Measurements from ENCODE around the gene CRBN. TPM values are rescaled to one million over a fixed set of nuclear protein-coding genes. Genes with fewer than 3 reads are reported as not detected.

CRBN gene
- polyA plus RNA-seq, 1 donor from 2014 or later, result 131 TPM

GRCh38 chr3:3129579-3129978 is 49.9 kb downstream of the CRBN start:
- peaks cover 3% of the 10 kb centered on the region for H3F3A ChIP-seq (ENCODE audit: insufficient read depth, low read length, poor library complexity, severe bottlenecking)
- H3K27ac ChIP-seq (ENCODE audit: low read length), result no peak overlapping the region
- H3K9ac ChIP-seq (ENCODE audit: low read length), result no peak overlapping the region
- H3K36me3 ChIP-seq (ENCODE audit: insufficient read depth, low read length), result no peaks in the 10 kb centered on the region
- H3K27me3 ChIP-seq (ENCODE audit: insufficient read depth, low read depth, low read length), result no peaks in the 10 kb centered on the region
- H3K4me2 ChIP-seq (ENCODE audit: low read length), result no peak overlapping the region
- no peaks in the 10 kb centered on the region for H3K9me3 ChIP-seq (ENCODE audit: low read length)
- peaks cover 10% of the 10 kb centered on the region for H3K79me2 ChIP-seq (replicated peaks; ENCODE audit: insufficient read depth, low read length)
- no peak for TF ChIP-seq POLR2AphosphoS5 (IDR thresholded peaks at IDR 0.05)
- no peak for TF ChIP-seq TAF1 (IDR thresholded peaks at IDR 0.05; ENCODE audit: low read depth)
- H3K4me3 ChIP-seq (ENCODE audit: low read length), result no peak overlapping the region
- H4K20me1 ChIP-seq (ENCODE audit: insufficient read depth), result no peaks in the 10 kb centered on the region
- no peak overlapping the region for H2AFZ ChIP-seq (ENCODE audit: low read depth, low read length)
- no peaks in the 10 kb centered on the region for H3K9me2 ChIP-seq (ENCODE audit: insufficient read depth, low read length)

- H3K9me2 ChIP-seq (ENCODE audit: insufficient read depth, low read length), result no peaks in the 10 kb centered on the region
- no peaks in the 10 kb centered on the region for H3K9me3 ChIP-seq (ENCODE audit: low read length)
- H3K4me3 ChIP-seq (ENCODE audit: low read length), result peak overlapping the region; percentile 99
- H3K36me3 ChIP-seq (ENCODE audit: insufficient read depth, low read length), result no peaks in the 10 kb centered on the region
- peak overlapping the region; percentile 89 for H3K27ac ChIP-seq (ENCODE audit: low read length)
- H3K27me3 ChIP-seq (ENCODE audit: insufficient read depth, low read depth, low read length), result no peaks in the 10 kb centered on the region
- H4K20me1 ChIP-seq (ENCODE audit: insufficient read depth), result no peaks in the 10 kb centered on the region
- H3K79me2 ChIP-seq (replicated peaks; ENCODE audit: insufficient read depth, low read length), result peaks cover 10% of the 10 kb centered on the region
- peaks cover 3% of the 10 kb centered on the region for H3F3A ChIP-seq (ENCODE audit: insufficient read depth, low read length, poor library complexity, severe bottlenecking)
- TF ChIP-seq MXI1 (conservative IDR thresholded peaks at IDR 0.05; ENCODE audit: poor library complexity, severe bottlenecking) (no peak), EZH2 (IDR thresholded peaks at IDR 0.05; ENCODE audit: borderline replicate concordance, insufficient read depth, low read length, poor library complexity, severe bottlenecking) (no peak), POLR2AphosphoS5 (IDR thresholded peaks at IDR 0.05) (no peak), REST (IDR thresholded peaks at IDR 0.05; ENCODE audit: borderline replicate concordance) (no peak), TAF1 (IDR thresholded peaks at IDR 0.05; ENCODE audit: low read depth) (no peak), SMC3 (conservative IDR thresholded peaks at IDR 0.05; ENCODE audit: poor library complexity) (no peak), RAD21 (conservative IDR thresholded peaks at IDR 0.05) (no peak)
- H3K4me2 ChIP-seq (ENCODE audit: low read length), result peak overlapping the region; percentile 88
- peak overlapping the region; percentile 87 for H2AFZ ChIP-seq (ENCODE audit: low read depth, low read length)
- H3K9ac ChIP-seq (ENCODE audit: low read length), result peak overlapping the region; percentile 81
Observed at GRCh38 chr3:3127432-3128010, 52.0 kb downstream of the CRBN start.

GRCh38 chr3:3126477-3127431 is 52.7 kb downstream of the CRBN start, which contains the start of gene TRNT1:
Gene TRNT1, plus strand, starts transcription at chr3:3126940. Its CDS starts 2,101 bp downstream, at chr3:3129041.
- peak within 1 kb of the TSS; percentile 81 for H3K9ac ChIP-seq (ENCODE audit: low read length)
- H3K9me2 ChIP-seq (ENCODE audit: insufficient read depth, low read length), result no peaks in the 10 kb centered on the region
- H3K36me3 ChIP-seq (ENCODE audit: insufficient read depth, low read length), result no peaks in the 10 kb centered on the region
- H3K4me2 ChIP-seq (ENCODE audit: low read length), result peak within 1 kb of the TSS; percentile 88
- peak within 1 kb of the TSS; percentile 89 for H3K27ac ChIP-seq (ENCODE audit: low read length)
- H3K4me3 ChIP-seq (ENCODE audit: low read length), result peak within 1 kb of the TSS; percentile 99
- TF ChIP-seq MXI1 (conservative IDR thresholded peaks at IDR 0.05; ENCODE audit: poor library complexity, severe bottlenecking) (peak; percentile 97), CTCF (IDR thresholded peaks at IDR 0.05; ENCODE audit: poor library complexity, severe bottlenecking) (no peak), RAD21 (conservative IDR thresholded peaks at IDR 0.05) (peak; percentile 51), EZH2 (IDR thresholded peaks at IDR 0.05; ENCODE audit: borderline replicate concordance, insufficient read depth, low read length, poor library complexity, severe bottlenecking) (no peak), REST (IDR thresholded peaks at IDR 0.05; ENCODE audit: borderline replicate concordance) (no peak), SMC3 (conservative IDR thresholded peaks at IDR 0.05; ENCODE audit: poor library complexity) (no peak), EP300 (conservative IDR thresholded peaks at IDR 0.05; ENCODE audit: poor library complexity, severe bottlenecking) (no peak), TAF1 (IDR thresholded peaks at IDR 0.05; ENCODE audit: low read depth) (no peak), POLR2AphosphoS5 (IDR thresholded peaks at IDR 0.05) (peak; percentile 91)
- peak within 1 kb of the TSS; percentile 100 for H2AFZ ChIP-seq (ENCODE audit: low read depth, low read length)
- H3F3A ChIP-seq (ENCODE audit: insufficient read depth, low read length, poor library complexity, severe bottlenecking), result peaks cover 3% of the 10 kb centered on the region
- H4K20me1 ChIP-seq (ENCODE audit: insufficient read depth), result no peaks in the 10 kb centered on the region
- peaks cover 10% of the 10 kb centered on the region for H3K79me2 ChIP-seq (replicated peaks; ENCODE audit: insufficient read depth, low read length)
- no peaks in the 10 kb centered on the region for H3K27me3 ChIP-seq (ENCODE audit: insufficient read depth, low read depth, low read length)
- no peaks in the 10 kb centered on the region for H3K9me3 ChIP-seq (ENCODE audit: low read length)

Measured in neural cell (in vitro differentiated cells).